Amniotic epithelial cell (primary cell): ENCODE data around the gene UFL1.
"Not testable (repeated sequence)": the region's sequence is repeated elsewhere in the genome, so short reads cannot be mapped to it uniquely, and the experiment has no call there.

ENCODE experiments used
- DNase-seq: peaks from one replicate; pipeline ENCODE4 v3.0.0-alpha.2; 2010; ENCODE audit warnings: low read depth

Gene UFL1

GRCh38 chr6:96521644-96522464, at the start of gene UFL1:
TSS of gene UFL1 (plus strand) at chr6:96521806. CDS start at chr6:96521874, 68 bp downstream.
- peak; percentile 89 for DNase-seq

GRCh38 chr6:96472291-96472690, 49.3 kb upstream of the UFL1 start:
- not testable (repeated sequence) for DNase-seq

DNA sequence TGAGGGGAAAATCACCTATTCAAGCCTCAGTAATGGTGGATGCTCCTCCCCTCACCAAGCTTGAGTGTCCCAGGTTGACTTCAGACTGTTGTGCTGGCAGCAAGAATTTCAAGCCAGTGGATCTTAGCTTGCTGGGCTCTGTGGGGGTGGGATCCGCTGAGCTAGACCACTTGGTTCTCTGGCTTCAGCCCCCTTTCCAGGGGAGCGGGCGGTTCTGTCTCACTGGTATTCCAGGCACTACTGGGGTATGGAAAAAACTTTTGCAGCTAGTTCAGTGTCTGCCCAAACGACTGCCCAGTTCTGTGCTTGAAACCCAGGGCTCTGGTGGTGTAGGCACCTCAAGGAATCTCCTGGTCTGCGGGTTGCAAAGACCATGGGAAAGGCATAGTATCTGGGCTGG, 42.9 kb upstream of the UFL1 start:
- no peak for DNase-seq

DNA sequence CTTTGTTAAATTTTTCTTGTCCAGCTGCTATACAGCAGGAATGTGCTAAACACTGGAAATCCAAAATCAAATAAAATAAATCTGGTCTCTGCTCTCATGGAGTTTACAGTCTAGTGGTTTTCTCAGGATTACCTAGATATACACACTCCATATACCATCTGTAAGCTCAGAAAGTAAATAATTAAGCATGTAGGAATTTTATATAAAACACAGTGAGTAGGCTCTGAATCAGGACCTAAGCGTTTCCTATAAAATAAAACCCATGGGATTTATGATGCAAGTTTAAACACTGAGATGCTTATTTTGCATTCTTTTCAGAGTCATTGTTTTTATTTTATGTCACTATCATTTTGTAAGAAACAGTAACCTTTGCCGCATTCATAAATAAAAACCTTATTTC, 29.7 kb upstream of the UFL1 start:
- DNase-seq = no peak

- DNase-seq = no peak
Measured at GRCh38 chr6:96499781-96500180, 21.8 kb upstream of the UFL1 start.

GRCh38 chr6:96502915-96503314, 18.7 kb upstream of the UFL1 start:
- DNase-seq = no peak

GRCh38 chr6:96505363-96505762, 16.2 kb upstream of the UFL1 start:
- DNase-seq = no peak

- no peak for DNase-seq
Measured at GRCh38 chr6:96509281-96509680, 12.3 kb upstream of the UFL1 start.

- peak; percentile 63 for DNase-seq
Measured at GRCh38 chr6:96520171-96521115, 1.2 kb upstream of the UFL1 start.

GRCh38 chr6:96521306-96521643, 331 bp upstream of the UFL1 start:
- DNase-seq = no peak

- DNase-seq = peak; percentile 27
Measured at GRCh38 chr6:96522465-96523009, 931 bp downstream of the UFL1 start.

DNA sequence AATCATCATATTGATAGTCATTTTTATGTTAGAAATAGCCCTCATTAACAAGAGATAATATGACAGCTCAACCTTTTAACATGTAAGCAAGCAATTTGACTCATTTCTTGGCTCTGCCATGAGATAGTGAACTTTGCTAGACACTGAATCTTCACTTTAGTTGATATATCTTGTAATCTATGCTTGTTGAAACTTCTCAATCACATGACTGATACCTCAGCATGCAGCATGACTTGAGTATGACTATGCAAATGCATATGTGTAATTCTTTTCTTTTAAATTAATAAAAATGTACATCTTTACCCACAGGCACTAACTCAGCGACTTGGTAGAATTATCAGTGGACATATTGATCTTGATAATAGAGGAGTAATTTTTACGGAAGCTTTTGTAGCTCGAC, 6.6 kb downstream of the UFL1 start:
- DNase-seq = peak; percentile 11

DNA sequence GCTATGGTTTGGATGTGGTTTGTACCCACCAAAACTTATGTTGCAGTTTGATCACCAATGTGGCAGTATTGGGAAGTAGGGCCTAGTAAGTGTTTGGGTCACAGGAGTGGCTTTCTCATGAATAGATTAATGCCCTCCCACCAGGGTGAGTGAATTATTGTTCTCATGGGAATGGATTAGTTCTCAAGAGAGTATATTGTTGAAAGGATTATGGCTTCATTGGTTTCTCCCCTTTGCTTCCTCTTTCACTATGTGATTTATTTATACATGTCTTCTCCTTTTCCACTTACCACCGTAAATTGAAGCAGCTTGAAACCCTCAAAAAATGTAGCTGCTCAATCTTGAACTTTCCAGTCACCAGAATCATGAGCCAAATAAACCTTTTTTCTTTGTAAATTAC, 10.8 kb downstream of the UFL1 start:
- DNase-seq = no peak

DNA sequence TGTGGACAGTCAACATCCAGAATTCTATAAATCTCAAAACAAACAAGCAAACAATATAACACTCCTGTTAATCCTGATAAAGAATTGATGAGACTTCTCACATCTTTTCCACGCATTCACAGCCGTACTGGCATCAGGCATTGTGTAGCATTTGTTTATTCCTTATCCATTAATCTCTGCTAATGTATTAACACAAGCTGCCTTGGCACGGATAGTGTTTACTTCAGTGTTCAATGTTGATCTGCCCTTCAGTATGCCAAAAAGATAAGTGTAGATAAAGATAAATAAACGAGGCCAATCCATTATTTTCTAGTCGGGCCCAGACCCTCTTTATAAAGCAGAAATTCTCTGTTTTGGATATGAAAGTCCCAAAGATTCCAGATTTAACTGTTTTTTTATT, 16.1 kb downstream of the UFL1 start:
- DNase-seq = no peak

- DNase-seq = no peak
Measured at GRCh38 chr6:96542702-96543101, 21.1 kb downstream of the UFL1 start.

- DNase-seq = no peak
Measured at GRCh38 chr6:96545882-96546281, 24.3 kb downstream of the UFL1 start.

DNA sequence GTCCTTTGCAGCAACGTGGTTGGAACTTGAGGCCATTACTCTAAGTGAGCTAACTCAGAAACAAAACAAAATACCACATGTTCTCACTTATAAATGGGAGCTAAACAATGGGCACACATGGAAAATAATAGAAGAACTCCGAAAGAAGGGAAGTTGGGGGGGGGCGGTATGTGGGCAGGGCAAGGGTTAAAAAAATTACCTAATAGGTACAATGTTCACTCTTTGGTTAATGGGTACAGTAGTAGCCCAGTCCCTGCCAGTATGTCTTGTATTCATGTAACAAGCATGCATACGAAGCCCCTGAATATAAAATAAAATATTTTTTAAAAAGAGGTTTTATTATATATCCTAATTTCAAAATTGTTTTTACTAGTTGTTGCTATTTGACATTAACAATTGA, 26.0 kb downstream of the UFL1 start:
- DNase-seq = no peak

DNA sequence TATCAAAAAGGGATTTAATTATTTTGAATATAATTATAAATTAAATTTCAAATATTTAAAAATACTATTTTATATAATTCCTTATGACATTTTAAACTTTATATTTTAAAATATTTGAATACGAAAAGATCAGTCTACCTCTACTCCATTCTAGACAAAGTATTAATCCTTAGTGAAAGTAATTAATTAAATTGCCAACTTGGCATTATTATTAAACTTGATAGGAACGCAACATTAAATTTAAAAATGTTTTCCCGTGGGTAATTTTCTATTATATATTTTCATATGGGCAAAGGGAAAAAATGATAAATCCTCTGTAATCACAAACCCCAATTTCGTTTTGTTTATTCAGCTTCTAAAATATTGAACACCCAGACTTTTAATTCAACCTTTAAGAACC, 33.0 kb downstream of the UFL1 start:
- DNase-seq = no peak

DNA sequence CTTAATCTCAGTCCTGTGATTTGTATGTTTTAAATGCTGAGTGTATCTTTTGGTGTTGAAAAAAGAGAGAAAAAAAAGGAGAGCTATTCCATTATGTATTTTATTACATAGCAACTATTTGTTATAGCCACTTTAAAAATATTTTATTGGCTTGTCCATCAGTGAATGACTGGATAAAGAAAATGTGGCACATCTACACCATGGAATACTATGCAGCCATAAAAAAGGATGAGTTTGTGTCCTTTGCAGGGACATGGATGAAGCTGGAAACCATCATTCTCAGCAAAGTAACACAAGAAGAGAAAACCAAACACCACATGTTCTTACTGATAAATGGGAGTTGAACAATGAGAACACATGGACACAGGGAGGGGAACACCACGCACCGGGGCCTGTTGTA, 38.1 kb downstream of the UFL1 start:
- not testable (repeated sequence) for DNase-seq

GRCh38 chr6:96562886-96563285, 41.3 kb downstream of the UFL1 start, which contains the start of gene FHL5:
TSS of gene FHL5 (plus strand) at chr6:96563128. CDS start at chr6:96603614, 40,486 bp downstream.
- DNase-seq = peak; percentile 3

DNA sequence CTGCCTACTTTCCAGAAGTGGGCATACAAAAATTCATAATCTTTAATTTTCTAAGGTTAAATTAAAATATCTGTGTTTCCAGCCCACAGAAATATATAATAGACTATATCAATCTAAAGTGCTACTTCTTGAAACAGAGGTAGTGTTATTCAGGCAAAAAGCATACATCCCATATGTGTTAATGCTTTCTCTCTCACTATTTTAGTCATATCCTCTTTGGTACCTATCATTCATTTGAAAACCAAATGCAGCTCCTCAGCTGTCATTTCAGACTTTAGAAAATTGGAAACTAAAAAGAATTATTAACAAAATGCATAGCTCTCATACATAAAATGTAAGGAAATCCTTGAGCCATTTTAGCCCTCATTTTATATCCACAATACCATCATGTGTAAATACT, 42.2 kb downstream of the UFL1 start:
- DNase-seq = no peak

DNA sequence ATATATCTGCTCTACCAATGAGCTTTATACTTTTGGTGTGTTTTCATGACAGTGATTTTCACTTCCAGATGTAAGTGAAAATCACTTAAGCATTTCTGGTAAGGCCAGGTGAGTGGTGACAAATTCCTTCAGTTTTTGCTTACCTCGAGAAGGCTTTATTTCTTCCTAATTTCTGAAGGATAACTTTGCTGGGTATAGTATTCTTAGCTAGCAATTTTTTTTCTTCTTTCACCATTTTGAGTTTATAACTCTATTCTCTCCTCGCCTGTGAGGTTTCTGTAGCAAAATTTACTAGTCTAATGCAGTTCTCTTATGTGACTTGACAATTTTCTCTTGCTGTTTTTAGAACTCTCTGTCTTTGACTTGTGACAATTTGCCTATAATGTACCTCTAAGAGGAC, 48.4 kb downstream of the UFL1 start:
- no peak for DNase-seq

DNA sequence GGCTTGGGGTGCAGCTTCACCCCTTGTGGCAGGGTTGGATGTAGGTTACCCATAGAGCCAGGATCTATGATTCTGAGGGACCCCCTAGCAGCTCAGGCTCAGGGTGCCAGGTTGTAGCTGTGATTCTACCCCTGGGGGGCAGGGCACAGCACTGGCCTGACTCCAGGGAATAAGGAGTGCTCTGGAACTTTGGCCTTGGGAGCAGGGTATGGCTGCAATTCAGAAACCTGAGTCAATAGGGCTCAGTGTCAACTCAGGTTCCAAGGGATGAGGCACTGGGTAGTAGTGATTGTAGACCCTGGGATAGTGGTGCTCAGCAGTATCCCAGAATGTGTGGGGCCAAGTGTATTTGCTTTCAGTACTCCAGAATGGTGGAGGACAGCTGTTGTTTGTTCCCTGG, 49.9 kb downstream of the UFL1 start:
- DNase-seq = no peak
